GM04503 (cell line): ENCODE results near the gene CSTPP1.
"Not testable (repeated sequence)": the region's sequence is repeated elsewhere in the genome, so short reads cannot be mapped to it uniquely, and the experiment has no call there.

Source experiments
- DNase-seq: peaks from one replicate; pipeline ENCODE4 v3.0.0-alpha.2; 2012; ENCODE audit warnings: low read depth

Gene CSTPP1

DNA sequence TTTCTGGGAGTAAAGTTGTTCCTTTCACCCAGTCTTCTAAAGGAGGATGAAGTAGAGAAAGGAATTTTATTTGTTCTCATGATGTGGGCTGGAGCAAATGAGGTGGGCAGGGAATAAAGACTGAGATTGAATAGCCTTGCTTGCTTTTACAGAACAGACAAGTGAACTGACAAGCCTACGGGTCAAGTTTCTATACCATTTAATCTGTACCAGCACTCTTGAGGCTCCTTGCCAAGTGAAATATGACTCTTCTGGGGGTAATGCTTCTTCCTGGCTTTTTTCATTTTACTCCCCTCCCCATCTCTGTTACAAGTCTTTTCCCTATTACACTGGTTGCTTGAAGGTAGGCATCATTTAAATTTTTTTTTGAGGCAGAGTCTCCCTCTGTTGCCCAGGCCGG, 54.8 kb downstream of the CSTPP1 start:
- no peak for DNase-seq

DNA sequence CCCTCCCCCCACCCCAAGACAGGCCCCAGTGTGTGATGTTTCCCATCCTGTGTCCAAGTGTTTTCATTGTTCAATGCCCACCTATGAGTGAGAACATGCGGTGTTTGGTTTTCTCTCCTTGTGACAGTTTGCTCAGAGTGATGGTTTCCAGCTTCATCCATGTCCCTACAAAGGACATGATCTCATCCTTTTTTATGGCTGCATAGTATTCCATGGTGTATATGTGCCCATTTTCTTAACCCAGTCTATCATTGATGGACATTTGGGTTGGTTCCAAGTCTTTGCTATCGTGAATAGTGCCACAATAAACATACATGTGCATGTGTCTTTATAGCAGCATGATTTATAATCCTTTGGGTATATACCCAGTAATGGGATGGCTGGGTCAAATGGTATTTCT, 55.8 kb downstream of the CSTPP1 start:
- not testable (repeated sequence) for DNase-seq

DNA sequence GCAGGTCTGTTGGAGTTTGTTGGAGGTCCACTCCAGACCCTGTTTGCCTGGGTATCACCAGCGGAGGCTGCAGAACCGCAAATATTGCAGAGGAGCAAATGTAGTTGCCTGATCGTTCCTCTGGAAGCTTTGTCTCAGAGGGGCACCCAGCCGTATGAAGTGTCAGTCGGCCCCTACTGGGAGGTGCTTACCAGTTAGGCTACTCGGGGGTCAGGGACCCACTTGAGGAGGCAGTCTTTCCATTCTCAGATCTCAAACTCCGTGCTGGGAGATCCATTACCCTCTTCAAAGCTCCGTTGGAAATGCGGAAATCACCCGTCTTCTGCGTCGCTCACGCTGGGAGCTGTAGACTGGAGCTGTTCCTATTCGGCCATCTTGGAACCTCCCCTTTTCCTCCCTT, 61.2 kb downstream of the CSTPP1 start:
- DNase-seq: not testable (repeated sequence)

GRCh38 chr11:46999217-46999616, 62.7 kb downstream of the CSTPP1 start:
- DNase-seq: no peak

DNA sequence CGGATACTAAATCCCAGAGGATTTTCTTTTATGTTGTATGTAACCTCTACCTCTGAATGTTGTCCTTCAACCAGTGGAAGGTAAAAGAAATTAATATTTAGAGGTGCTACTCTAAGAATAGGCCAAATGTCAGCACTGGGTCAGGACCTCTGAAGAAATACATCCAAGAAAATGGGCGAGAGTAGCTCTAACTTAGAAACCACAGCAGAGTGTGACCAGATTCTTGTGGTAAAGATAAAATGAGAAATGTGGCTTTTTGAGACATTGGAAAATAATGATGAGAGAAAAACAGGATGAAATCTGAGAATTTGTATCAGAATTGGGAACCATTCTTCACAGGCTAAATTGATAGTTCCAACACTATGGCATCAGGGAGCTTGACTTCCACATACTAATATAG, 63.5 kb downstream of the CSTPP1 start:
- no peak for DNase-seq

DNA sequence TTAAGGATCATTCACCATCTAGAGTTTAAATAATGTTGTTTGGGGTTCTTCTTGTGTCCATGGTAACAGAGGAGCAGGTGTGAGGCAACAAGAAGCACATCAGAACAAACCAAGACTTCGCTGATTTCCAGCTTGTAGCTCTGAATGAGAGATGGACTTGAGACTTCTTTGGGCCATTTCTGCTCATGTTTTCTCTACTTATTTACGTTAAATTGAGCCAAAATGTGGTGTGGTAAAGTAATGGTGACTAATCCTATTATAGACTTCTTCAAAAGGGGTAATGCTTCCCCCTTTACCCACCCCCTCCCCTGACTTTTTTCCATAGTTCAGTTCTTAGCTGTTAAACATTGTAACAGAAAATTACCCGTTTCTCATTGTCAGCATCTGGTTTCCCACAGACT, 65.2 kb downstream of the CSTPP1 start:
- no peak for DNase-seq

DNA sequence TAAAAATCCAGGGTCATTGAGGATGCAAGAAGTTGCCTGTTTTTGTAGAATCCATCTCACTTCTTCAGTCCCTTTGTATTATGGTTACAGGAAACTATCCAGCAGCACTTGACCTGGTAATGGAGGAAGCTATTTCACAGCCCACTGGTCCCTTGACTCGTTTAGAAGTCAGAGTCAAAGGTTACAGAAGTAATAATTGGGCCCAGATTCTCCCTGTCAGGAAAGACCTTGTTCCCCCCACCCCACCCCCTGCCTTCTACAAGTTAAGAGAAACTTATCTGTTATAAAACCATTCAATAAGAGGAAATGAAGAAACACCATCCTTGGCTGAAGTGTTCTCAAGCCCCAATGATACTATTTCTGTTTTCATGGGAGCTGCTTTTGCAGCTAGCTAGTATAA, 65.8 kb downstream of the CSTPP1 start:
- no peak for DNase-seq

- no peak for DNase-seq
These were observed 66.8 kb downstream of the CSTPP1 start for GRCh38 chr11:47003180-47003877.

GRCh38 chr11:47004595-47005033, 68.1 kb downstream of the CSTPP1 start:
- peak; percentile 93 for DNase-seq

GRCh38 chr11:47005441-47005840, 68.9 kb downstream of the CSTPP1 start:
- DNase-seq: no peak

- no peak for DNase-seq
These were observed 71.0 kb downstream of the CSTPP1 start for GRCh38 chr11:47007579-47007978.

DNA sequence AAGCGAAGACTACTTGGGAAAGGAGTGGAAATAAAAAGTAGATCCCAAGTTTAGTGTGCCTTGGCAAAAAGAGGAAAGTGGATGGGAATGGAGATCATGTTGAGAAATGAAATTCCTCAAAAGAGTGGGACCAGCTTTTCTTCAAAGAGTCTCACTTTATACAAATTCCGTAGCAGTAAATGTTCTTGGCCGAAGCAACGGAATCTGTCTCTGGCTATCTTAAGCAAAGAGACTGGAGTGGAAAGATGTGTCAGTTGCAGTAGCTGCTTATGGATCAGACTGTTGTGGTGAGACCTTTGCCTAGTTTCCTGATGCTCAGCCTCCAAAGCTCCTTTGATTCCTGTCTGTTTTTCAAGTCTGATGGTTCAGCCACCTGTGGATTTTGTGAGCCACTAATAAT, 73.6 kb downstream of the CSTPP1 start:
- DNase-seq: no peak

DNA sequence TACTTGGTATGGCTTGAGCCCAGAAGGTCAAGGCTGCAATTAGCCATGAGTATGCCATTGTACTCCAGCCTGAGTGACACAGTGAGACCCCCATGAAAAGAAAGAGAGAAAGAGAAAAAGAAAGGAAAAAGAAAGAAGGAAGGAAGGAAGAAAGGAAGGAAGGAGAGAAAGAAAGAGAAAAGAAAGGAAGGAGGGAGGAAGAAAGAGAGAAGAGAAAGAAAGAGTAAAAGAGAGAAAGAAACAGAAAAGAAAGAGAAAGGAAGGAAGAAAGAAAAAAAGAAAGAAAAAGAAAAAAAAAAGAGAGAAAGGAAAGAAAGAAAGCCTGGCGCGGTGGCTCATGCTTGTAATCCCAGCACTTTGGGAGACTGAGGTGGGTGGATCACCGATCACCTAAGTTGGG, 77.5 kb downstream of the CSTPP1 start:
- DNase-seq: no peak

GRCh38 chr11:47018637-47019036, 82.1 kb downstream of the CSTPP1 start:
- no peak for DNase-seq

DNA sequence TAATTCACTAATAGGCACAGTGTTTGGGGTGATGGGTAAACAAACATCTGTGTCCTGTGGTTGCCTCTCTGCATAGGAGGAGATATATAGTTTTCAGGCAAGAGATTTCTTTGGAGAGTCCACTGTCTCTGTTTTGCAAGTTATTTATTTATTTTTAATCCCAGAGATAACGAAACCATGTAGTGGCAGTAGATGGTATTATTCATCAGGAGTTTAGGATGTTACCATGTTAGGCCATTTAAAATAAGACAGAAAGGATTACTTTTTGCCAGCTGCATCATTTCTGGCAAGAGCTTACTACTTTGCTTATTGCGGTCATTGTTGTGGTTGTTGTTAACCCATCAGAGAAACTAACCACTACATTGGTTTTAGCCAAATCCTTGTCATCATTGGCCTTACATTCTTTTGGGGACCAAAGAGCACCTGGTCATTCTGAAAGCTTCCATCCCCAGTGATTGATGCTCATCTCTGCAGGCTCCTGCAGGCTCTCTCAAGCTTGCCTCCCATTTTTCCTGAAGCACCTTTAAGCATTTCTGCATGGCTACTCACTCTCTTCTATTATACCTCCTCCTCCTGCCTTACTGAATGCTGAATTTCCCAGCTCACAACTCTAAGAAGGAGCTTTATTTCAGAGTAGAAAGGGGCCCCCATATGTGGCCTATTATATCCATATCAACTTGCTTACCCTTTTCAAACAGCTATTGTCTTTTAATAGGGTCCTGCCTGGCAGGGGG, 84.4 kb downstream of the CSTPP1 start:
- DNase-seq: no peak

- no peak for DNase-seq
These were observed 84.9 kb downstream of the CSTPP1 start for GRCh38 chr11:47021527-47021818.

DNA sequence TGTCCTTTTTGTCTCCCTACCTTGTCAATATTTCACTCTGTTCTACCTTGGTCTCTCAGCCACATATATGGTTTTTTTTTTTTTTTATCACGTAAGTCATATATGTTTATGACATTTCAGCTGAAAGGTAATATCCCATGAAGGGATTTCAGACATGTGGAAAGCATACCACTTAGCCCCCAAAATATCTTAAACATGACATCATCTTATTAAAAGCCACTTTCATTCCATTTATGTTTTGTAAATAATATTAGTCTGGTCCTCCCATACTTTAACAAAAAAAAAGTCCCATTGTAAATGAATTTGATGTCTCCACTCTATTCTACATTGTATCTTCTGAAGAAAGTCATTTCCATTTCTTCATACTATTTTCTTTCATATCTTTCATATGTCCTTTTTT, 85.4 kb downstream of the CSTPP1 start:
- DNase-seq: no peak

GRCh38 chr11:47028195-47029093, 91.9 kb downstream of the CSTPP1 start:
- DNase-seq: no peak

GRCh38 chr11:47033439-47033838, 96.9 kb downstream of the CSTPP1 start:
- DNase-seq: peak; percentile 24

GRCh38 chr11:47034091-47034490, 97.5 kb downstream of the CSTPP1 start:
- no peak for DNase-seq

- no peak for DNase-seq
These were observed 98.5 kb downstream of the CSTPP1 start for GRCh38 chr11:47035108-47035507.

DNA sequence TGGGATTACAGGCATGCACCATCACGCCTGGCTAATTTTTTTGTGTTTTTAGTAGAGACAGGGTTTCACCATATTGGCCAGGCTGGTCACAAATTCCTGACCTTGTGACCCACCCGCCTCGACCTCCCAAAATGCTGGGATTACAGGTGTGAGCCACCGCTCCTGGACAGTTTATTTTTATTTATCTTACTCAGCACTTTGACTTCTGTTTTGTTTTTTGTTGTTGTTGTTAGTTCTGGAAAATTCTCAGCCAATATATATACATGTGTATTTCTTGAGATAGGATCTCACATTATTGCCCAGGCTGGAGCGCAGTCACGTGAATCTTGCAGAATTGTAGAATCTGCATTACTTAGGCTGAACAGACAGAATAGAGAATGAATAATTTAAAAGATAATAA, 107.6 kb downstream of the CSTPP1 start:
- no peak for DNase-seq

GRCh38 chr11:47047972-47048371, 111.4 kb downstream of the CSTPP1 start:
- no peak for DNase-seq
